Measurements from ENCODE around the gene UBE2U.
A peak's percentile ranks its signal among the peaks of the same experiment; 100 is the strongest.
"Not testable (repeated sequence)": the region's sequence is repeated elsewhere in the genome, so short reads cannot be mapped to it uniquely, and the experiment has no call there.

UBE2U gene

DNA sequence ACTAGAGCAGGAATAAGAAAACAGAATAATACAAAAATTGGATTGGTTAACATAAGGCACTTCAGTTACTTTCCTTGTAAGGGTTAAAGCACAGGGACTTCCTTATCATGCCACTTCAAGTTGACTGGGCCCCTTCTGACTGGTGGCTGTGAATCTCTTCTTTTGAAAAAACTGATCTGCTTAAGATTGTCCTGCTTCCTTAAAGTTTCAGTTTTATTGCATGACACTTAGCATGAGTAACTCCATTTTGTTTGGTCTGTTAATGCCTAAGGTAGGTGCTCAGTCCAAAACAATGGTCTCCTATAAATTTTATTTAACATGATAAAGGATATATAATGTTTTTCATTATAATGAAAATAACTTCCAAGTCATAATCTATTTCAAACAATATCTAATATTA lies 37.6 kb downstream of the UBE2U start:
- no peak for DNase-seq

GRCh38 chr1:64242895-64243756 lies 39.7 kb downstream of the UBE2U start:
- peak; percentile 12 to 15 for DNase-seq

GRCh38 chr1:64243757-64244080 lies 40.3 kb downstream of the UBE2U start:
- no peak for DNase-seq

DNA sequence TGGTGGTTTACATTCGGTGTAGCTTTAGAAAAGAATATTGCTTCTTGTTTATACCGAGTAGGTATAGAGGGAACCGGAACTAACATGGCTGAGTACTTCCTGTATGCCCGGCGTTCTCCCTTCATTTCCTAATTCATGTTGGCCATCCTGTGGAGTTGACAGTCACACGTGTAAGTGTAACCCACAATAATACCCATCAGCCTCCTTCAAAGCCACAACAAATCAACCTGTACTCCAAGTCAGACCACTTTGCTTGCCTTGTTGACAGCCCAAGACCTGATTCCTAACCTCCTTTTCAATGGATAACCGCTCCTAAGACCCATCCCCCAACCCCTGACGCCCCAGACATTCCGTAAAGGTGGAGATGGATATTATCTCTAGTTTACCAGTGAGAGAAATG lies 42.1 kb downstream of the UBE2U start:
- DNase-seq = peak in 1 of 2 donors; percentile 5

DNA sequence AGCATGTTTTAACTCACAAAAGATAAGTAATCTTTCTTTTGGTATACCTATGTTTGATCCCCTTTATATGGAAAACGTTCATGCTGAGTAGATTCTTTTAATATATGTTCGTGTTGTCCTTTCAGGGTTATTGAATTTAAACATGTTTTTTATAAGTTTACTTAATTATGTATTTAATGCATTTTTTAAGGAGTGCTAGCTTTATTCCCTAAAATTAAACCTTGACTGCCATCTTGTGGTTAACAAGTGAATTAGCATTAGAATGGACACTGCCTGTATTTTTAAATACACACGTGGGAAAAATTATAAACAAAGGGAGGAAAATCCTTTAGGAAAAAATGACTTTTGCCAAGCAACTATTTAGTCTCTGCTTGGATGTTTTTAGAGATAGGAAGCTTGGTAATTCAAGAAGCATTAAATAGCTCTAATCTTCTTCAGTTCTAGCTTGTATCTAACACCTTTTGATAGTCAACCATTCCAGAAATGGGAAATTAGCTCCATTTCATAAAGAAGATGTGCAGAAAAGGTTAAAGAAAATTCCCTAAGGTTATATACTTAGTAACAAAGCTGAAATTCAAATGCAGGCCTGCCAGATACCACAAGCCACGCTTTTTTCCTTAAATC lies 43.0 kb downstream of the UBE2U start:
- DNase-seq = peak; percentile 21 to 42

DNA sequence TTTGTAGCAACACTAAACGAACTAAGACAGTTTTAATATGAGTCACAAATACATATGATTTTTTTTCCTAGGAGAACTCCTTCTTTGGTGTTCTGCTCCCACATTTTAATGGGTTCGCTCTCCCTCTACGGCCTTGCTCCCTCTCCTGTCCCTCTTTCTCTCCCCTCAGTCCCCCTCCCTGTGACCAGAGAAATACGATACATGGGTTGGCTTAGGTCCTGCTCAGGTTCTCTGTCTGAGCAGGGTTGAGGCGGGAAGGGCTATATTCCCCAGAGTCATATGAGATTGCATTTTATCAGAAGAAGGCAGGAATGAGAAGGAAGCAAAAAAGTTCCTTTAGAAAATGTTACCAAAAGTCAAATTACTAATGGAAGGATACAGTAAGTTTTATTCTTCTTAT lies 44.6 kb downstream of the UBE2U start:
- no peak for DNase-seq

- DNase-seq = not testable (repeated sequence)
Observed at GRCh38 chr1:64250472-64250871, 47.0 kb downstream of the UBE2U start.

- no peak for DNase-seq
Observed at GRCh38 chr1:64251971-64252370, 48.5 kb downstream of the UBE2U start.

DNA sequence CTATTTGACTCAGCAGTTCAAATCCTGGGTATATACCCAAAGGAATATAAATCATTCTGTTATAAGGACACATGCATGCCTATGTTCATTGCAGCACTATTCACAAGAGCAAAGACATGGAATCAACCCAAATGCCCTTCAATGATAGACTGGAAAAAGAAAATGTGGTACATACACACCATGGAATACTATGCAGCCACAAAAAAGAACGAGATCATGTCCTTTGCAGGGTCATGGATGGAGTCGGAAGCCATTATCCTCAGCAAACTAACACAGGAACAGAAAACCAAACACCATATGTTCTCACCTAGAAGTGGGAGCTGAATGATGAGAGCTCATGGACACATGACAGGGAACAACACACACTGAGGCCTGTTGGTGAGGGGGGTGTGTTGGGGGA lies 53.8 kb downstream of the UBE2U start:
- not testable (repeated sequence) for DNase-seq

GRCh38 chr1:64258444-64258843 lies 55.0 kb downstream of the UBE2U start:
- not testable (repeated sequence) for DNase-seq

GRCh38 chr1:64263335-64263734 lies 59.9 kb downstream of the UBE2U start:
- DNase-seq = no peak

DNA sequence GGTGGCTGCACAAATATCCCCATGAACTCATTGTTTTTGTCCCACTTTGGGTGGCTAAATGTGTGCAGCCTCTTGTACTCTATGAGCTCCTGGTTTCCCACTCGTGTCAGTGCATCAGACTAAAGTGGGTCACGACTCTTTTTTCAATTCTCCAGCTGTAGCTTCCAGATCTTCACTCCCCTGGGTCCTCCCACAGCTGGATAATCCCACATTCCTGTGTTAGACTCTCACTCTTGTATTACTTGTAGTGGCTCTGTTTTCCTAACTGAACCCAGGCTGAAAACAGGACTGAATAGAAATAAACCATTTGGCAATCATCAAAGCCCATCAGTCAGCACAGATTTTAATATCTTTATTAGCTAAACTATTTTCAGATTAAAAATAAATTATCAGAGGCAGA lies 60.4 kb downstream of the UBE2U start:
- DNase-seq = no peak

GRCh38 chr1:64265141-64265540 lies 61.7 kb downstream of the UBE2U start:
- no peak for DNase-seq

- no peak for DNase-seq
Observed at GRCh38 chr1:64266991-64267390, 63.6 kb downstream of the UBE2U start.

- peak; percentile 65 to 79 for DNase-seq
Observed at GRCh38 chr1:64268653-64269557, 65.5 kb downstream of the UBE2U start.

DNA sequence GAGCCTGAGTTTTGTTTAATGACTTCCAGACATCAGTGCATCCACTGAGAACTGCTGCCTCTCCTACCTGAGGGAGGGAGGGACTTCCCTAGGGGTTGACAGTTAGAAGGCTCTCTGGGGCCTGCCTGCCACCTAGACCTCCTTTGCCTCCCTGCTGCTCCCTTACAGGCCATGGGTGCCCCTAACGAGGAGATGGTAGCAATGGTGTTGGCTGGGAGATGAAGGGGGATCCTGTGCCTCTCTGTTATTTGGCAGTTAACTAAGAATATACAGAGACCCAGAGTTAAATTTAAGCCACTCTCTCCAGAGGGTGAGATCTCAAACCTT lies 66.1 kb downstream of the UBE2U start:
- DNase-seq = no peak

GRCh38 chr1:64280001-64280400 lies 76.6 kb downstream of the UBE2U start:
- DNase-seq = no peak

DNA sequence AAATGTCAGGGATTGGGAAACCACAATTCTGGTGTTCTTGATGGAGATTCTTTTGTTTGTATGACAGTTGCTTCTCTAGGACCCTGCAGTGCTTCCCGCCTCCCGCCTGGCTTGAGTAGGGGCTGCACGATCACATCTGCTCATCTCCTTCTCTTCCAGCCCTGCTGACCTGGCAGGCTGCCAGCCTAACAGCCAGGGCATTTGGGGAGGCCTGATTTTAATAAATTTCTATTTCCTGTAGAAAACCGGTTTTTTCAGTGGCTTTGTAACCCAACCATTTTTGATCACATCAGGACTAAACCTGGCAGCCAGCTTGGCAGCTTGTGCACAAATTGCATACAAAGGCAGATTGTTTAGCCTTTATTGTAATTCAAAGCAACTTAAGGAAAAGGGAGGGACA lies 78.9 kb downstream of the UBE2U start:
- DNase-seq = no peak

DNA sequence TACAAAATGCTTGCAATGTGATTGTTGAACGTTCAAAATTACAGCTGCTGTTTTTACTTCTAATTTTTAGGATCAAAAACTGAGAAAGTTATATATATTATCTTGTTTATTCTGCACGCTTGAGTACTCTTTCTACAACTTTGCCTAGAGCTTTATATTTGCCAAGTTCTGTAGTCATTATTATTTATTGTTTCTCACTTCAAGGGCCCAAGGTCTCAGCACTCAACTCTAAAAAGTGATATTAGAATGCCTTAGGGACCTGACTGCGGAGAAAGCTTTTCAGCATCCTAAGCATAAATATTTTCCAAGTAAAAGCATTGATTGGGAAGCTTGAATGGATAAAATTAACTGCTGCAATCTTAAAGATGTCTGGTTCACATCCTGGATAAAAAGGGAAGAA lies 83.6 kb downstream of the UBE2U start:
- no peak for DNase-seq

- no peak for DNase-seq
Observed at GRCh38 chr1:64290420-64290819, 87.0 kb downstream of the UBE2U start.

DNA sequence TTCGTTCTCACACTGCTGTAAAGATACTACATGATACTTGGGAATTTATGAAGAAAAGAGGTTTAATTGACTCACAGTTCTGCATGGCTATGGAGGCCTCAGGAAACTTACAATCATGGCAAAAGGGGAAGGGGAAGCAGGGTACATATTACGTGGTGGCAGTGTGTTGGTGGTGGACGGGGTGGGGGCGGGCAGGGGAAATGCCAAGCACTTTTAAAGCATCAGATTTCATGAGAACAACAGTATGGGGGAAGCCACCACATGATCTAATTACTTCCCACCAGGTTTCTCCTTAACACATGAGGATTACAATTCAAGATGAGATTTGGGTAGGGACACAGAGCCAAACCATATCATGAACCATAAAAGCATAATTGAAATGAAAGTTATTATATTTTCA lies 88.5 kb downstream of the UBE2U start:
- DNase-seq = peak in 1 of 2 donors; percentile 10

DNA sequence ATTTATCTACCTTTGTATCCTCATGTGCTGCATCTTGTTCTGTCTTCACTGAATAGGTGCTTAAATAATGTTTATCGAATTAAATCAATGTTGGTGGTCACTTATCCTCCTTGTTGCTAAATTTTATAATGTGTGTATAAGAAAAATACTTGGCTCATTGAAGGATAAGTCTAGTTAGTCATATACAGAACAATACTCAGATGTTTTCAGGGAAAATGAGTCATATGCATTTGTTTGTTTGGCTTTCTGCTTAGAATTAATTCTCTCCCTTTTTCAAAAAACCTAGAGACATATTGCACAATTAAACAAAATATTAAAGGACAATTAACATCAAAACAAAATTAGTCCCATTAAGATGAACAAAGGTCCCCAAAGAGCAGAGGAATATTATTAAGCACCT lies 89.0 kb downstream of the UBE2U start:
- no peak for DNase-seq

DNA sequence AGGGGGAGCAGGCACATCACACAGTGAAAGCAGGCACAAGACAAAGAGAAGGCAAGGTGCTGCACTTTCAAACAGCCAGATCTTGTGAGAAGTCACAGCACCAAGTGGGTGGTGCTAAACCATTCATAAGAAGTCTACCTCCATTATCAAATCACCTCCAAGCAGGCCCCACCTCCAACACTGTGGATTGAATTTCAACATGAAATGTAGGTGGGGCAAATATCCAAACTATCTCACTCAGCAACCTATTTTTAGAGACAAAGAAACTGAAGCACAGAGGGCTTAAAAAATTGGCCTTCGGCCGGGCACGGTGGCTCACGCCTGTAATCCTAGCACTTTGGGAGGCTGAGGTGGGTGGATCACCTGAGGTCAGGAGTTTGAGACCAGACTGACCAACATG lies 90.4 kb downstream of the UBE2U start:
- DNase-seq = no peak

DNA sequence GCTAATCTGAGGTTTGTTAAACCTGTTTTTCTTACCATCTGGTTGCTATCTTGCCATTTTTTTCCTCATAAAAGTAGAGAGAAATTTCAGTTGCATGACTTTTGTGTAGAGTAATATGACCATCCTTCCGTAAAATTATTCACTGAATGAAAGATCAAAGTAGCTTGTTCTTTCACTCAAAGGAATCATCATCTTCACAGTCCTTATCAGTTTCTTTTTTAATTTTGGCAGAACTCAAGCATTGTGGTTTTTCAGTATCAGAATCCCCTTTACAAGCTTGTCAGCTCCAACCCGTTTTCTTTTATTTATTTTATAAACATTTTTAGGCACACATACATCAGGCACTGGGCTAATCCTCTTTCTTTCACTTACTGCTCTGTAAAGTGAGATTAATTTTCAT lies 91.7 kb downstream of the UBE2U start:
- no peak for DNase-seq

All from inflammatory macrophage (primary cell).